ENCODE data around the gene GPATCH1. TPM values are rescaled to one million over a fixed set of nuclear protein-coding genes. Genes with fewer than 3 reads are reported as not detected.

GPATCH1 gene
- polyA plus RNA-seq, 4 donors = 4.6 to 12.5 (median 9.1) TPM

DNA sequence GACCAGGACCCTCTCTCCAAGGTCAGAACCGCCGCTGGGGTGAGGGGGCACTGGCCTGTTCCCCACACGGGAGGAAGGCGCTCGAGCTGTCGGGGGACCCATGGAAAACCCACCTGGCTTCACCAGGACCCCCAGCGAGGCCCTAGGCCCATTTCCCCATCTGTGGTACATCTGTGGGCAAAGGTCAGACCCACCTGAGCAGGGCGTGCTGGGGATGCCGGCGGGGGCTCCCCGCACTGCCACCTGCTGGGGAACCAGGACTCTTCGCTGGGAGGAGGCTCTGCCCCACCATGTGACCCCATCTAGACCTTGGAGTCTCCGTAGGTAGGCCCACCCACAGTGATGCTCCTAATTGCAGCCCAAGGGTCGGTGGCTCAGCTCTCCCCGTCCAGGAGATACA, 51.4 kb downstream of the GPATCH1 start:
- H3K27me3 ChIP-seq (ENCODE audit: control insufficient read depth in 3 of 3, insufficient read depth in 3 of 3, low read length in 3 of 3) = peaks cover 0 to 2% (median 0%) of the 10 kb centered on the region in 3 donors
- no peak for FAIRE-seq
- 81 to 85% (median 82%) methylated on average over 12 to 15 of the region's 15 CpGs for WGBS, 3 donors

DNA sequence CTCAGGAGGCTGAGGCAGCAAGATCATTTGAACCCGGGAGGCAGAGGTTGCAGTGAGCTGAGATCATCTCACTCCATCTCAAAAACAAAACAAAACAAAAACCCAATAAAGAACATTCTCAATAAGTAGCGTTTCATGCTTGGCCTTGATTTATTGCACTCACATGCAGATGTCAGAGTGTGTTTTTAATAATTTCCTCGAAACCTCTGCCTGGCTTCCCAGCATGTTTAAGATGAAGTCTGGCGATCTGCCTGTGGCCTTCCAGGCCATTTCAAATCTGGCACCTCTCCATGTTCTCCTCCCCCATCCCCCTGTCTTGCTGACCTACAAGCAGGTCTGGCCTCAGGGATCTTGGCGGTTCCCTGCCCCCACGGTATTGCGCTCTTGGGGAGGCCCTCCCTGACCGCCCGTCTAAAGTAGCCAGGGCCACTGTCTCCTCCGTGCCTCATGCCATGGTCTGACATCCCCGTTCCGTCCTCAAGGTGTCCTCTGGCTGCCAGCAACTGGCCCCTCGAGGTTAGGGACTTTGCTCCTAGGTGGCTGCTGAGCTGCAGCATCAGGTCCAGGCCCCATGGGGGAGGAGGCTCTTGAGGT, 52.6 kb downstream of the GPATCH1 start:
- Histone ChIP-seq H3K4me1 (ENCODE audit: control insufficient read depth in 3 of 3, insufficient read depth in 2 of 3, low read depth in 1 of 3, low read length in 2 of 3) (no peaks in the 10 kb centered on the region), H3K36me3 (ENCODE audit: control insufficient read depth in 3 of 3, insufficient read depth in 2 of 3, low read depth in 1 of 3, low read length in 3 of 3) (peaks cover 2 to 28% (median 6%) of the 10 kb centered on the region in 3 donors), H3K27me3 (ENCODE audit: control insufficient read depth in 3 of 3, insufficient read depth in 3 of 3, low read length in 3 of 3) (peaks cover 0 to 2% (median 0%) of the 10 kb centered on the region in 3 donors), H3K9me3 (ENCODE audit: control insufficient read depth in 2 of 2, insufficient read depth in 1 of 2, low read depth in 1 of 2, low read length in 1 of 2) (no peaks in the 10 kb centered on the region), H3K4me3 (ENCODE audit: low read depth in 1 of 3, low read length in 3 of 3) (no peak overlapping the region), H3K27ac (ENCODE audit: low read depth in 1 of 3, low read length in 2 of 3) (no peak overlapping the region)
- 41 to 55% (median 50%) methylated on average over 13 of the region's 13 CpGs for WGBS, 3 donors
- FAIRE-seq (no peak), DNase-seq (peak in 1 of 2 donors; percentile 39)

More for the DNA sequence above, 51.4 kb downstream of the GPATCH1 start:
- Histone ChIP-seq H3K9me3 (ENCODE audit: control insufficient read depth in 2 of 2, insufficient read depth in 1 of 2, low read depth in 1 of 2, low read length in 1 of 2) (no peaks in the 10 kb centered on the region), H3K4me1 (ENCODE audit: control insufficient read depth in 3 of 3, insufficient read depth in 2 of 3, low read depth in 1 of 3, low read length in 2 of 3) (no peaks in the 10 kb centered on the region), H3K27ac (ENCODE audit: low read depth in 1 of 3, low read length in 2 of 3) (no peak overlapping the region), H3K4me3 (ENCODE audit: low read depth in 1 of 3, low read length in 3 of 3) (no peak overlapping the region), H3K36me3 (ENCODE audit: control insufficient read depth in 3 of 3, insufficient read depth in 2 of 3, low read depth in 1 of 3, low read length in 3 of 3) (peaks cover 6 to 35% (median 7%) of the 10 kb centered on the region in 3 donors)
- DNase-seq = no peak

DNA sequence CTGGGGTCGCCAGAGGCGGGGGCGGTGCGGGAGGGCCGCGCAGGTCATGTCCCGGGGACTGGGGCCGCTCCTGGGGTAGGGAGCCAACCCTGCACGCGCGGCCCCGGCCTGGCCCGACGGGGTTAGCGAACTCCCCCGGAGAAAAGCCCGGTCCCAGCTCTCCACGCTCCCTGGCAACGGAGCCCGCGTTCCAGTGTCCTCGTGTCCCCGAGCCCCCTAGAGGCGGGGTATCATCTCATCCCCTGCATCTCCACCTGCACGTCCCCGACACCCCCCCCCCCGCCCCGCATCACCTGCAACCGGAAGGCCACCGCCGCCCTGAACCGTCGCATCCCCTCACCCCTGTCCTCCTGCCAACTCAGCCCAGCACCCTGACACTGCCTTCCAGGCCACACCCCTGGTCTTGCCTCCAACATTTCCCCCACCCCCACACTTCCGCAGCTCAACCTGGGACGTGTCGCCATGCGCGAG, 53.6 kb downstream of the GPATCH1 start:
- no peaks in the 10 kb centered on the region for H3K9me3 ChIP-seq (ENCODE audit: control insufficient read depth in 2 of 2, insufficient read depth in 1 of 2, low read depth in 1 of 2, low read length in 1 of 2)
- FAIRE-seq = no peak
- peaks cover 0 to 2% (median 0%) of the 10 kb centered on the region in 3 donors for H3K27me3 ChIP-seq (ENCODE audit: control insufficient read depth in 3 of 3, insufficient read depth in 3 of 3, low read length in 3 of 3)
- DNase-seq = peak in 1 of 2 donors; percentile 24
- H3K4me3 ChIP-seq (ENCODE audit: low read depth in 1 of 3, low read length in 3 of 3) = no peak overlapping the region
- WGBS, 3 donors = 6 to 13% (median 11%) methylated on average over 28 to 38 of the region's 38 CpGs
- peaks cover 2 to 18% (median 2%) of the 10 kb centered on the region in 3 donors for H3K36me3 ChIP-seq (ENCODE audit: control insufficient read depth in 3 of 3, insufficient read depth in 2 of 3, low read depth in 1 of 3, low read length in 3 of 3)
- no peaks in the 10 kb centered on the region for H3K4me1 ChIP-seq (ENCODE audit: control insufficient read depth in 3 of 3, insufficient read depth in 2 of 3, low read depth in 1 of 3, low read length in 2 of 3)
- H3K27ac ChIP-seq (ENCODE audit: low read depth in 1 of 3, low read length in 2 of 3) = no peak overlapping the region

DNA sequence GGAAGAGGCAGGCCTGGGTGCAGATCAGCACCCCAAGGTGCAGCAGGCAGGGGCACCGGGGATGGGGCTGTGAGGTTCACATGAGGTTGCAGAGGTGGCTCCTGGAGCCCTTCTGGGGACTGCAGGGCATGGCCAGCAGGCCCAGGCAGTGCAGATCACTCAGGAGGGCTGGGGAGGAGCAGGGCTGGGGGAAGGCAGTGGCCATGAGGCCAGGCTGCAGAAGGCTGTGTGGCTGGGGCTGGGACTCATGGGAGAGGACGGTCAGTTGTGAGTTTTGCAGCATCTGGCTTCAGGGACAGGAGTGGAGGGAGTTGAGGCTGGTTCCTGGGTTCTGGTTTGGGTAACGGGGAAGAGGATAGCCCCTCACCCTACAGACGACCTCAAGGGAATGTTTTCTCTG, 58.2 kb downstream of the GPATCH1 start:
- Histone ChIP-seq H3K36me3 (ENCODE audit: control insufficient read depth in 3 of 3, insufficient read depth in 2 of 3, low read depth in 1 of 3, low read length in 3 of 3) (no peaks in the 10 kb centered on the region), H3K27me3 (ENCODE audit: control insufficient read depth in 3 of 3, insufficient read depth in 3 of 3, low read length in 3 of 3) (peaks cover 0 to 2% (median 0%) of the 10 kb centered on the region in 3 donors), H3K27ac (ENCODE audit: low read depth in 1 of 3, low read length in 2 of 3) (no peak overlapping the region), H3K4me3 (ENCODE audit: low read depth in 1 of 3, low read length in 3 of 3) (no peak overlapping the region), H3K4me1 (ENCODE audit: control insufficient read depth in 3 of 3, insufficient read depth in 2 of 3, low read depth in 1 of 3, low read length in 2 of 3) (no peaks in the 10 kb centered on the region), H3K9me3 (ENCODE audit: control insufficient read depth in 2 of 2, insufficient read depth in 1 of 2, low read depth in 1 of 2, low read length in 1 of 2) (no peaks in the 10 kb centered on the region)
- FAIRE-seq (no peak), DNase-seq (no peak)
- WGBS, 3 donors = 71 to 79% (median 77%) methylated on average over 4 of the region's 4 CpGs

DNA sequence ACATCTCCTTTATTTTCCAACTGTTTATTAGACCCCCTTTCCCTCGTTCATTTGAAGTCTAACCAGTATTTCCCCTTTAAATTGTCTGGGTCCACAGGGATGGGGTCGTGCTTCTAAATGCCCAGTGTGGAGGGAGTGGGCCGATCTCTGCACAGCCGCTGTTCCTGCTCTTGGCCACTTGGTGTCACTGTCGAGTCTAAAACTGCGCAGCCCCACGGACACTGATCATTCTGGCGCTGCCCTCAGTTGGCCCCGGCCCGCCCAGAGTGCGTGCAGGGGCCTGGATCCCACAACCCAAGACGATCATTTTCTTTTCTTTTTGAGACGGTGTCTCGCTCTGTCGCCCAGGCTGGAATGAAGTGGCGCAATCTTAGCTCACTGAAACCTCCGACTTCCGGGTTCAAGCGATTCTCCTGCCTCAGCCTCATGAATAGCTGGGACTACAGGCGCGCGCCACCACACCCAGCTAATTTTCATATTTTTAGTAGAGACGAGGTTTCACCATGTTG, 63.0 kb downstream of the GPATCH1 start:
- FAIRE-seq = no peak
- Histone ChIP-seq H3K27me3 (ENCODE audit: control insufficient read depth in 3 of 3, insufficient read depth in 3 of 3, low read length in 3 of 3) (no peaks in the 10 kb centered on the region), H3K27ac (ENCODE audit: low read depth in 1 of 3, low read length in 2 of 3) (no peak overlapping the region), H3K9me3 (ENCODE audit: control insufficient read depth in 2 of 2, insufficient read depth in 1 of 2, low read depth in 1 of 2, low read length in 1 of 2) (no peaks in the 10 kb centered on the region), H3K4me3 (ENCODE audit: low read depth in 1 of 3, low read length in 3 of 3) (peak overlapping the region in 1 of 3 donors; percentile 14), H3K36me3 (ENCODE audit: control insufficient read depth in 3 of 3, insufficient read depth in 2 of 3, low read depth in 1 of 3, low read length in 3 of 3) (no peaks in the 10 kb centered on the region), H3K4me1 (ENCODE audit: control insufficient read depth in 3 of 3, insufficient read depth in 2 of 3, low read depth in 1 of 3, low read length in 2 of 3) (no peaks in the 10 kb centered on the region)
- peak; percentile 65 to 79 for DNase-seq
- WGBS, 3 donors = 19 to 30% (median 22%) methylated on average over 23 of the region's 23 CpGs

DNA sequence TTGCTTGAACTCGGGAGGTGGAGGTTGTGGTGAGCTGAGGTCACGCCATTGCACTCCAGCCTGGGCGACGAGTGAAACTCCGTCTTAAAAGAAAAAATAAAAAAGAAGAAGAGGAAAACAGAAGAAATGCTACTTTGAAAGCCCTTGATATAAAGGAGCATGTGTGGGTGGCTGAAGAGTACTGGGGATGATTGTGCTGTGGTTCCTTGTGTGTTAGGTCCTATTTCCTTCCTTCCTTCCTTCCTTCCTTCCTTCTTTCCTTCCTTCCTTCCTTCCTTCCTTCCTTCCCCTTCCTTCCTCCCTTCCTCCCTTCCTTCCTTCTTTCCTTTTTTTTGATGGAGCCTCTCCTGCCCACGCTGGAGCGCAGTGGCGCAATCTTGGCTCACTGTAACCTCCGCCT, 65.2 kb downstream of the GPATCH1 start:
- FAIRE-seq = no peak
- Histone ChIP-seq H3K27me3 (ENCODE audit: control insufficient read depth in 3 of 3, insufficient read depth in 3 of 3, low read length in 3 of 3) (no peaks in the 10 kb centered on the region), H3K4me1 (ENCODE audit: control insufficient read depth in 3 of 3, insufficient read depth in 2 of 3, low read depth in 1 of 3, low read length in 2 of 3) (no peaks in the 10 kb centered on the region)

DNA sequence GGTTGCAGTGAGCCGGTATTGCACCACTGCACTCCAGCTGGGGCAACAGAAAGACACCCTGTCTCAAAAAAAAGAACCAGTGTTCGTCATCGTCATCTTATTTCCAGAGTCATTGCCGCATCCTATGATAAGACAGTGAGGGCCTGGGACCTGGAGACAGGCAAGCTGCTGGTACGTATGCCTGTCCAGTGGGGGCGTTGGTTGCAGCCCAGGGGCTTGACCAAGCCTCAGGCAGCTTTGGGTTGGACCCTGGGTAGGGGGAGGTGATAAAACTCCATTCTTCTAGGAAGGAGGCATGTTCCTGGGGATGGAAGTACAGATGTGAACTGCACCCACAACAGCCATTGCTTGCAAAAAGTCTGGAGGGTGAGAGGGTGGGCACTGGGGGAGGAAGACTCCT, 66.6 kb downstream of the GPATCH1 start:
- no peak for FAIRE-seq
- no peak overlapping the region for H3K4me3 ChIP-seq (ENCODE audit: low read depth in 1 of 3, low read length in 3 of 3)
- H3K4me1 ChIP-seq (ENCODE audit: control insufficient read depth in 3 of 3, insufficient read depth in 2 of 3, low read depth in 1 of 3, low read length in 2 of 3) = no peaks in the 10 kb centered on the region
- no peaks in the 10 kb centered on the region for H3K27me3 ChIP-seq (ENCODE audit: control insufficient read depth in 3 of 3, insufficient read depth in 3 of 3, low read length in 3 of 3)
- H3K27ac ChIP-seq (ENCODE audit: low read depth in 1 of 3, low read length in 2 of 3) = no peak overlapping the region
- no peak for DNase-seq
- 88 to 92% (median 89%) methylated on average over 6 of the region's 6 CpGs for WGBS, 3 donors
- no peaks in the 10 kb centered on the region for H3K36me3 ChIP-seq (ENCODE audit: control insufficient read depth in 3 of 3, insufficient read depth in 2 of 3, low read depth in 1 of 3, low read length in 3 of 3)
- H3K9me3 ChIP-seq (ENCODE audit: control insufficient read depth in 2 of 2, insufficient read depth in 1 of 2, low read depth in 1 of 2, low read length in 1 of 2) = no peaks in the 10 kb centered on the region

More for the DNA sequence above, 65.2 kb downstream of the GPATCH1 start:
- 89 to 98% (median 95%) methylated on average over 9 of the region's 9 CpGs for WGBS, 3 donors
- H3K9me3 ChIP-seq (ENCODE audit: control insufficient read depth in 2 of 2, insufficient read depth in 1 of 2, low read depth in 1 of 2, low read length in 1 of 2) = no peaks in the 10 kb centered on the region
- no peak for DNase-seq
- H3K36me3 ChIP-seq (ENCODE audit: control insufficient read depth in 3 of 3, insufficient read depth in 2 of 3, low read depth in 1 of 3, low read length in 3 of 3) = no peaks in the 10 kb centered on the region
- H3K27ac ChIP-seq (ENCODE audit: low read depth in 1 of 3, low read length in 2 of 3) = no peak overlapping the region
- no peak overlapping the region for H3K4me3 ChIP-seq (ENCODE audit: low read depth in 1 of 3, low read length in 3 of 3)

DNA sequence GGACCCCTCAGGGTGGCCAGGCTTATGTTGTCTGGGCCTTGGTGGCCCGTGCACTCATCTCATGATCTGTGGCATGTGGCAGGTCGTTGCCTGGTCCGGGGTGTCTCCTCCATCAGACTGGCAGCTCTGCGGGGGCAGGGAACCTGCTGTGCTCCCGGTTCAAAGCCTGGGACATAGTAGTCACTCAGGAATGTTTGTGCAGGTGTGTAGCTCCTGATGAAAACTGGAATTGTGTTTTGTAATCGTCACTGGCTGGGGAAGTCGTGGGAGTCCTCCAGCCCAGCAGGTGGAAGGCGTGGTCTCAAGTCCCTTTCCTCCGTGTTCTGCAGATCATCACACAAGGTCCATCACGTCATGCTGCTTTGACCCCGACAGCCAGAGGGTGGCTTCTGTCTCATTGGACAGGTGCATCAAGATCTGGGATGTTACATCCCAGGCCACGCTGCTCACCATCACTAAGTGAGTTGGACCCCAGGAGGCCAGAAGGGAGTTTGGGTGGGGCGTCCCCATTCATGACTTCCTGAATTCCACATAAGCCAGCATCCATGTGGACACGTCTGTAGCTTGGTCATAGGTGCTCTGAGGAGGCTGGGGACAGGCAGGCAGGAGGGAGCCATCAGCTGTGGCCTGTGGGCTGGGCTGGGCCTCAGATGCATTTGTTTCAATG, 70.0 kb downstream of the GPATCH1 start:
- no peak overlapping the region for H3K4me3 ChIP-seq (ENCODE audit: low read depth in 1 of 3, low read length in 3 of 3)
- H3K36me3 ChIP-seq (ENCODE audit: control insufficient read depth in 3 of 3, insufficient read depth in 2 of 3, low read depth in 1 of 3, low read length in 3 of 3) = no peaks in the 10 kb centered on the region
- FAIRE-seq = no peak

More for the DNA sequence above, 70.0 kb downstream of the GPATCH1 start:
- no peaks in the 10 kb centered on the region for H3K27me3 ChIP-seq (ENCODE audit: control insufficient read depth in 3 of 3, insufficient read depth in 3 of 3, low read length in 3 of 3)
- H3K27ac ChIP-seq (ENCODE audit: low read depth in 1 of 3, low read length in 2 of 3) = no peak overlapping the region
- no peaks in the 10 kb centered on the region for H3K9me3 ChIP-seq (ENCODE audit: control insufficient read depth in 2 of 2, insufficient read depth in 1 of 2, low read depth in 1 of 2, low read length in 1 of 2)
- no peaks in the 10 kb centered on the region for H3K4me1 ChIP-seq (ENCODE audit: control insufficient read depth in 3 of 3, insufficient read depth in 2 of 3, low read depth in 1 of 3, low read length in 2 of 3)
- WGBS, 3 donors = 43 to 67% (median 51%) methylated on average over 14 of the region's 14 CpGs
- DNase-seq = no peak

Data from small intestine (tissue), 7 donors.